H9 (cell line): ENCODE results near the gene CDC37. TPM values are rescaled to one million over a fixed set of nuclear protein-coding genes. Genes with fewer than 3 reads are reported as not detected.

Source experiments
- DNase-seq: peaks from one replicate; pipeline ENCODE4 v3.0.0-alpha.2; 2017
- H2AFZ ChIP-seq: one replicate; pipeline ENCODE4 v1.6.1; 2013; ENCODE audit warnings: mild to moderate bottlenecking, low read length, control low read depth, moderate library complexity
- H2AK5ac ChIP-seq: 2 replicates; pipeline ENCODE4 v1.6.1; 2013; ENCODE audit warnings: low read length, control low read depth, mixed read lengths; ENCODE audit not compliant: insufficient read length
- H2BK120ac ChIP-seq: one replicate; pipeline ENCODE4 v1.6.1; 2013; ENCODE audit warnings: low read depth, mild to moderate bottlenecking, low read length, control low read depth, inconsistent platforms; ENCODE audit not compliant: poor library complexity, severe bottlenecking
- H2BK12ac ChIP-seq: 2 replicates; pipeline ENCODE4 v1.6.1; 2013; ENCODE audit warnings: low read length, control low read depth, mixed read lengths, low read depth; ENCODE audit not compliant: insufficient read length
- H2BK15ac ChIP-seq: 2 replicates; pipeline ENCODE4 v1.6.1; 2013; ENCODE audit warnings: low read depth, low read length, control low read depth
- H2BK20ac ChIP-seq: one replicate; pipeline ENCODE4 v1.6.1; 2013; ENCODE audit warnings: low read depth, mild to moderate bottlenecking, low read length, control low read depth, inconsistent platforms; ENCODE audit not compliant: poor library complexity, severe bottlenecking
- H2BK5ac ChIP-seq: 2 replicates; pipeline ENCODE4 v1.6.1; 2013; ENCODE audit warnings: low read length, control low read depth, mixed read lengths; ENCODE audit not compliant: insufficient read length
- H3K14ac ChIP-seq: 2 replicates; pipeline ENCODE4 v1.6.1; 2013; ENCODE audit warnings: low read length, control low read depth; ENCODE audit not compliant: insufficient read depth
- H3K18ac ChIP-seq: 2 replicates; pipeline ENCODE4 v1.6.1; 2013; ENCODE audit warnings: low read depth, mild to moderate bottlenecking, mixed read lengths, low read length, control low read depth; ENCODE audit not compliant: insufficient read length
- H3K23ac ChIP-seq: 2 replicates; pipeline ENCODE4 v1.6.1; 2013; ENCODE audit warnings: low read length, control low read depth, mixed read lengths, low read depth; ENCODE audit not compliant: insufficient read length
- H3K23me2 ChIP-seq: 2 replicates; pipeline ENCODE4 v1.6.1; 2013; ENCODE audit warnings: low read depth, mild to moderate bottlenecking, mixed read lengths, low read length, control low read depth; ENCODE audit not compliant: insufficient read length, poor library complexity, severe bottlenecking
- H3K27ac ChIP-seq: 2 replicates; pipeline ENCODE4 v1.5.1; 2013; ENCODE audit warnings: low read length, control low read depth, mixed read lengths, low read depth; ENCODE audit not compliant: insufficient read length
- H3K27me3 ChIP-seq: 2 replicates; pipeline ENCODE4 v1.6.1; 2013; ENCODE audit warnings: low read length, control low read depth, inconsistent platforms; ENCODE audit not compliant: insufficient read depth
- H3K4ac ChIP-seq: 2 replicates; pipeline ENCODE4 v1.6.1; 2013; ENCODE audit warnings: low read depth, mild to moderate bottlenecking, control low read depth, inconsistent platforms, low read length, moderate library complexity
- H3K4me1 ChIP-seq: 2 replicates; pipeline ENCODE4 v1.6.1; 2013; ENCODE audit warnings: low read length, control low read depth, inconsistent platforms; ENCODE audit not compliant: insufficient read depth
- H3K4me2 ChIP-seq: 2 replicates; pipeline ENCODE4 v1.6.1; 2013; ENCODE audit warnings: low read length, control low read depth, mixed read lengths; ENCODE audit not compliant: insufficient read length, insufficient read depth
- H3K56ac ChIP-seq: 2 replicates; pipeline ENCODE4 v1.6.1; 2013; ENCODE audit warnings: low read depth, mild to moderate bottlenecking, mixed read lengths, low read length, control low read depth; ENCODE audit not compliant: insufficient read length
- H3K79me1 ChIP-seq: 2 replicates; pipeline ENCODE4 v1.6.1; 2013; ENCODE audit warnings: low read depth, mild to moderate bottlenecking, moderate library complexity, low read length, control low read depth, inconsistent platforms; ENCODE audit not compliant: insufficient read depth, poor library complexity, severe bottlenecking
- H3K79me2 ChIP-seq: 2 replicates; pipeline ENCODE4 v1.6.1; 2013; ENCODE audit warnings: low read length, control low read depth, inconsistent platforms; ENCODE audit not compliant: insufficient read depth
- H3K9ac ChIP-seq: 2 replicates; pipeline ENCODE4 v1.6.1; 2013; ENCODE audit warnings: low read length, control low read depth, mixed read lengths; ENCODE audit not compliant: insufficient read length; ENCODE audit errors: extremely low read depth
- H3K9me3 ChIP-seq: one replicate; pipeline ENCODE4 v1.6.1; 2013; ENCODE audit warnings: low read depth, low read length, inconsistent platforms; ENCODE audit not compliant: control insufficient read depth
- H3T11ph ChIP-seq: one replicate; pipeline ENCODE4 v1.6.1; 2013; ENCODE audit warnings: mild to moderate bottlenecking, low read length, control low read depth, inconsistent platforms
- H4K20me1 ChIP-seq: one replicate; pipeline ENCODE4 v1.6.1; 2013; ENCODE audit not compliant: control insufficient read depth, insufficient read length, insufficient read depth
- H4K5ac ChIP-seq: 2 replicates; pipeline ENCODE4 v1.6.1; 2013; ENCODE audit warnings: low read depth, mild to moderate bottlenecking, mixed read lengths, low read length, control low read depth; ENCODE audit not compliant: insufficient read length
- H4K8ac ChIP-seq: replicated peaks from 2 replicates; pipeline ENCODE4 v1.6.1; 2013; ENCODE audit warnings: low read length, control low read depth, mixed read lengths, low read depth; ENCODE audit not compliant: insufficient read length
- H4K91ac ChIP-seq: 2 replicates; pipeline ENCODE4 v1.6.1; 2013; ENCODE audit warnings: low read depth, mild to moderate bottlenecking, moderate library complexity, mixed read lengths, low read length, control low read depth; ENCODE audit not compliant: insufficient read length
- H3K27ac Mint-ChIP-seq, 3 experiments: 2 replicates in 2 of 3; 3 replicates in 1 of 3; pipeline ENCODE4 v1.8.0; 2020 to 2021; ENCODE audit warnings: mixed read lengths in 3 of 3, mild to moderate bottlenecking in 1 of 3, moderate library complexity in 1 of 3
- H3K27me3 Mint-ChIP-seq: 2 replicates; pipeline ENCODE4 v1.8.0; 2021; ENCODE audit warnings: low read depth, mild to moderate bottlenecking, moderate library complexity, mixed read lengths
- H3K36me3 Mint-ChIP-seq, 3 experiments: 2 replicates in 2 of 3; 3 replicates in 1 of 3; pipeline ENCODE4 v1.8.0; 2020 to 2021; ENCODE audit warnings: low read depth in 3 of 3, mixed read lengths in 3 of 3; ENCODE audit not compliant: insufficient read depth in 1 of 3
- H3K4me1 Mint-ChIP-seq, 2 experiments: 2 replicates each; pipeline ENCODE4 v1.8.0; 2020; ENCODE audit warnings: mixed read lengths in 2 of 2
- H3K4me3 Mint-ChIP-seq, 2 experiments: 2 replicates in 1 of 2; 3 replicates in 1 of 2; pipeline ENCODE4 v1.8.0; 2020 to 2021; ENCODE audit warnings: mild to moderate bottlenecking in 2 of 2, mixed read lengths in 2 of 2, moderate library complexity in 1 of 2
- H3K9me3 Mint-ChIP-seq, 2 experiments: 2 replicates in 1 of 2; 3 replicates in 1 of 2; pipeline ENCODE4 v1.8.0; 2020; ENCODE audit warnings: mild to moderate bottlenecking in 2 of 2, mixed read lengths in 2 of 2, moderate library complexity in 1 of 2
- WGBS: extraction: QIAGEN DNeasy Blood & Tissue Kit; methylation state at CpG from one replicate; pipeline ENCODE4 v1.1.7; 2013; ENCODE audit warnings: missing lambda C conversion rate, low lambda C conversion rate, mixed read lengths; ENCODE audit not compliant: insufficient read length; ENCODE audit errors: extremely low coverage; 5-methylcytosine and 5-hydroxymethylcytosine counted together
- total RNA-seq: library from RNA; stranded (reverse); gene quantifications from 2 replicates; pipeline ENCODE4 v1.2.1, GENCODE V29; 2021
- TF ChIP-seq, protein P1 (sequence below): fragments of 200-600 bp; sonication (generic); conservative IDR thresholded peaks from 3 replicates; pipeline ENCODE4 v1.8.0; 2021; ENCODE audit warnings: antibody characterized with exemption, mild to moderate bottlenecking

Gene CDC37
- total RNA-seq, 1 experiment from 2014 or later = 155 TPM

DNA sequence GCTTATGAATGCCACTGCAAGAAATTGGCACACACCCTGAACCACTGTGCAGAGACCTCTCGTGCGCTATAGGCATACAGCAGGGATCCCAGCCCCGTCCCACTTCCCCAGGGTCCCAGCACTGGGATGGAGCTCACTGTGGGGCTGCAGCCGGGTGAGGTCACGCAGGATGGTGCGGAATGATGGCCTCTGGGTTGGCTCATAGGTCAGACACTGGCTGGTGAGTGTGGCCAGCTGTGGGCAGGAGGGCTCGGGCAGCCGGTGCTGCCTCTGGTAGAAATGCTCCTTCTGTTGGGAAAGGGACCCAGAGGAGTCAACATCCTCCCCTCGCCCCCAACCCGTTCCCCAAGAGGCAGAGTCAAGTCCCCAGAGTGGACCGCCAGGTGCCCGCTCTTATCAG is 46.9 kb downstream of the CDC37 start:
- DNase-seq = no peak

More for the DNA sequence above, 46.9 kb downstream of the CDC37 start:
- Mint-ChIP-seq H3K27me3 (no peaks in the 10 kb centered on the region; the same call in 1 of the 2 replicates), H3K36me3 (peaks cover 2 to 35% (median 21%) of the 10 kb centered on the region in 3 experiments; a peak in 6 of 7 replicates), H3K9me3 (no peaks in the 10 kb centered on the region), H3K4me3 (no peak overlapping the region), H3K27ac (no peak overlapping the region), H3K4me1 (peaks cover 17 to 18% of the 10 kb centered on the region in 2 experiments)
- no peak overlapping the region for H3K9ac ChIP-seq
- H3K27me3 ChIP-seq = no peaks in the 10 kb centered on the region
- H2BK12ac ChIP-seq = no peak overlapping the region
- H2BK20ac ChIP-seq = no peak overlapping the region
- H3K18ac ChIP-seq = no peak overlapping the region
- no peak overlapping the region for H2BK5ac ChIP-seq
- TF ChIP-seq, protein P1, sequence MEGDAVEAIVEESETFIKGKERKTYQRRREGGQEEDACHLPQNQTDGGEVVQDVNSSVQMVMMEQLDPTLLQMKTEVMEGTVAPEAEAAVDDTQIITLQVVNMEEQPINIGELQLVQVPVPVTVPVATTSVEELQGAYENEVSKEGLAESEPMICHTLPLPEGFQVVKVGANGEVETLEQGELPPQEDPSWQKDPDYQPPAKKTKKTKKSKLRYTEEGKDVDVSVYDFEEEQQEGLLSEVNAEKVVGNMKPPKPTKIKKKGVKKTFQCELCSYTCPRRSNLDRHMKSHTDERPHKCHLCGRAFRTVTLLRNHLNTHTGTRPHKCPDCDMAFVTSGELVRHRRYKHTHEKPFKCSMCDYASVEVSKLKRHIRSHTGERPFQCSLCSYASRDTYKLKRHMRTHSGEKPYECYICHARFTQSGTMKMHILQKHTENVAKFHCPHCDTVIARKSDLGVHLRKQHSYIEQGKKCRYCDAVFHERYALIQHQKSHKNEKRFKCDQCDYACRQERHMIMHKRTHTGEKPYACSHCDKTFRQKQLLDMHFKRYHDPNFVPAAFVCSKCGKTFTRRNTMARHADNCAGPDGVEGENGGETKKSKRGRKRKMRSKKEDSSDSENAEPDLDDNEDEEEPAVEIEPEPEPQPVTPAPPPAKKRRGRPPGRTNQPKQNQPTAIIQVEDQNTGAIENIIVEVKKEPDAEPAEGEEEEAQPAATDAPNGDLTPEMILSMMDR = no peak
- H3K56ac ChIP-seq = no peak overlapping the region
- H3K23me2 ChIP-seq = peaks cover 10% of the 10 kb centered on the region
- H4K5ac ChIP-seq = no peak overlapping the region
- H4K8ac ChIP-seq = no peak overlapping the region
- H3K4ac ChIP-seq = no peak overlapping the region
- no peaks in the 10 kb centered on the region for H3K79me1 ChIP-seq
- H2AK5ac ChIP-seq = no peak overlapping the region
- no peak overlapping the region for H4K91ac ChIP-seq
- H2BK120ac ChIP-seq = no peak overlapping the region
- no CpG with 5 or more reads among the region's 12 CpGs for WGBS
- H3K4me2 ChIP-seq = no peak overlapping the region
- H3K27ac ChIP-seq = no peak overlapping the region
- H3K14ac ChIP-seq = no peak overlapping the region
- H3K23ac ChIP-seq = no peak overlapping the region
- no peaks in the 10 kb centered on the region for H3K79me2 ChIP-seq
- H3K9me3 ChIP-seq = no peaks in the 10 kb centered on the region
- H2AFZ ChIP-seq = no peak overlapping the region
- no peak overlapping the region for H3T11ph ChIP-seq
- no peak overlapping the region for H2BK15ac ChIP-seq
- H3K4me1 ChIP-seq = no peaks in the 10 kb centered on the region
- no peaks in the 10 kb centered on the region for H4K20me1 ChIP-seq
